HepG2 (cell line): ENCODE measurements around the gene ACTN3. TPM values are rescaled to one million over a fixed set of nuclear protein-coding genes. Genes with fewer than 3 reads are reported as not detected.

ENCODE experiments used
- ADNP ChIP-seq: sonication (generic); formaldehyde crosslinking; IDR thresholded peaks from 2 replicates; pipeline ENCODE4 v1.4.0; 2020; ENCODE audit warnings: missing genetic modification reagents
- BATF2 ChIP-seq: sonication (generic); formaldehyde crosslinking; IDR thresholded peaks from 2 replicates; pipeline ENCODE4 v1.8.0; 2022; ENCODE audit warnings: mild to moderate bottlenecking, missing genetic modification reagents, moderate library complexity
- BORCS8-MEF2B ChIP-seq: sonication (generic); formaldehyde crosslinking; IDR thresholded peaks from 2 replicates; pipeline ENCODE4 v1.8.0; 2022; ENCODE audit warnings: mild to moderate bottlenecking, missing genetic modification reagents
- CBX5 ChIP-seq: sonication (generic); formaldehyde crosslinking; IDR thresholded peaks from 2 replicates; pipeline ENCODE4 v1.4.0; 2020; ENCODE audit warnings: missing genetic modification reagents, borderline replicate concordance
- ETV6 ChIP-seq: sonication (generic); formaldehyde crosslinking; conservative IDR thresholded peaks from 2 replicates; pipeline ENCODE4 v1.4.0; 2020; ENCODE audit warnings: missing genetic modification reagents
- GTF2F1 ChIP-seq: fragments of 150-350 bp; IDR thresholded peaks from 2 replicates; pipeline ENCODE4 v1.6.1; 2014; ENCODE audit warnings: low read length
- HNF1B ChIP-seq: sonication (generic); formaldehyde crosslinking; IDR thresholded peaks from 2 replicates; pipeline ENCODE4 v1.5.1; 2020; ENCODE audit warnings: mild to moderate bottlenecking, moderate library complexity, missing genetic modification reagents
- IRF2 ChIP-seq: IDR thresholded peaks from 2 replicates; pipeline ENCODE4 v1.6.1; 2018; ENCODE audit warnings: missing genetic modification reagents, missing compliant biosample characterization
- KDM3A ChIP-seq: IDR thresholded peaks from 2 replicates; pipeline ENCODE4 v1.6.1; 2018; ENCODE audit warnings: low read depth, missing compliant biosample characterization
- KDM5B ChIP-seq: sonication (generic); formaldehyde crosslinking; IDR thresholded peaks from 2 replicates; pipeline ENCODE4 v1.4.0; 2020; ENCODE audit warnings: missing genetic modification reagents, mild to moderate bottlenecking, borderline replicate concordance
- KMT2A ChIP-seq: sonication (generic); formaldehyde crosslinking; IDR thresholded peaks from 2 replicates; pipeline ENCODE4 v1.4.0; 2020; ENCODE audit warnings: missing genetic modification reagents
- MEF2D ChIP-seq: sonication (generic); formaldehyde crosslinking; IDR thresholded peaks from 2 replicates; pipeline ENCODE4 v1.5.1; 2020; ENCODE audit warnings: mild to moderate bottlenecking, missing genetic modification reagents
- MEIS2 ChIP-seq: sonication (generic); formaldehyde crosslinking; IDR thresholded peaks from 2 replicates; pipeline ENCODE4 v1.9.0; 2021; ENCODE audit warnings: mild to moderate bottlenecking, missing genetic modification reagents
- RARA ChIP-seq: IDR thresholded peaks from 2 replicates; pipeline ENCODE4 v1.6.1; 2016; ENCODE audit warnings: missing genetic modification reagents, missing compliant biosample characterization
- REXO4 ChIP-seq: sonication (generic); formaldehyde crosslinking; IDR thresholded peaks from 2 replicates; pipeline ENCODE4 v1.8.0; 2022; ENCODE audit warnings: missing genetic modification reagents, mild to moderate bottlenecking, borderline replicate concordance
- SETDB1 ChIP-seq: sonication (generic); formaldehyde crosslinking; IDR thresholded peaks from 2 replicates; pipeline ENCODE4 v1.5.1; 2020; ENCODE audit warnings: missing genetic modification reagents, mild to moderate bottlenecking, borderline replicate concordance
- SNAPC4 ChIP-seq: sonication (generic); formaldehyde crosslinking; IDR thresholded peaks from 2 replicates; pipeline ENCODE4 v1.4.0; 2020; ENCODE audit warnings: mild to moderate bottlenecking, missing genetic modification reagents
- SRSF1 ChIP-seq: fragments of 200-400 bp; formaldehyde crosslinking; optimal IDR thresholded peaks from 2 replicates; pipeline ENCODE3; 2017; ENCODE audit warnings: mild to moderate bottlenecking, low read depth, low read length, moderate library complexity
- ZFP90 ChIP-seq: sonication (generic); formaldehyde crosslinking; IDR thresholded peaks from 2 replicates; pipeline ENCODE4 v1.8.0; 2022; ENCODE audit warnings: missing genetic modification reagents, mild to moderate bottlenecking, inconsistent platforms, borderline replicate concordance
- ZKSCAN8 ChIP-seq: IDR thresholded peaks from 2 replicates; pipeline ENCODE4 v1.6.1; 2016; ENCODE audit warnings: borderline replicate concordance, missing genetic modification reagents, missing compliant biosample characterization
- ZNF556 ChIP-seq: sonication (generic); formaldehyde crosslinking; IDR thresholded peaks from 2 replicates; pipeline ENCODE4 v1.4.0; 2020; ENCODE audit warnings: mild to moderate bottlenecking, missing genetic modification reagents, borderline replicate concordance
- polyA plus RNA-seq, 8 experiments: library from polyadenylated mRNA; depleted of rRNA in 3 of 8; stranded (reverse) in 7 of 8; unstranded in 1 of 8; fragments of >200 nt; fragmentation: Illumina TruSeq in 4 of 8; extraction: Trizol in 4 of 8; gene quantifications; 2 replicates each; pipeline versions ENCODE4 v1.2.1 to v1.2.3, GENCODE V29; 2011 to 2016; ENCODE audit warnings: low read depth in 4 of 8, missing spikeins in 1 of 8, mixed read lengths in 1 of 8; ENCODE audit not compliant: insufficient read depth in 1 of 8
- total RNA-seq, 5 experiments: library from RNA; depleted of rRNA; stranded (reverse); fragments of >200 nt; fragmentation: Illumina TruSeq; extraction: Trizol; gene quantifications; 2 replicates each; pipeline ENCODE4 v1.2.3, GENCODE V29; 2016; ENCODE audit warnings: low read depth in 1 of 5

Gene ACTN3
- total and polyA plus RNA-seq, 2 of the 13 experiments (the other 11 are each of a cell fraction or from before 2014, with no cell fraction given): 0.04 to 0.09 TPM

- TF ChIP-seq SNAPC4 (CRISPR knock-in tag) (no peak), ZKSCAN8 (CRISPR knock-in tag) (peak; percentile 65; the same call in 1 of the 2 replicates), SETDB1 (CRISPR knock-in tag) (no peak), IRF2 (CRISPR knock-in tag) (peak; percentile 75), ETV6 (CRISPR knock-in tag) (no peak; the same call in 1 of the 2 replicates), CBX5 (CRISPR knock-in tag) (peak; percentile 41; the same call in 1 of the 2 replicates), BORCS8-MEF2B (CRISPR knock-in tag) (peak; percentile 94), ADNP (peak; percentile 65; the same call in 1 of the 2 replicates), MEF2D (CRISPR knock-in tag) (peak; percentile 82), KDM5B (CRISPR knock-in tag) (peak; percentile 60; the same call in 1 of the 2 replicates), HNF1B (CRISPR knock-in tag) (peak; percentile 91), BATF2 (CRISPR knock-in tag) (no peak), SRSF1 (no peak), RARA (CRISPR knock-in tag) (peak; percentile 32; the same call in 1 of the 2 replicates), MEIS2 (CRISPR knock-in tag) (peak; percentile 74), REXO4 (no peak), KMT2A (CRISPR knock-in tag) (peak; percentile 89), ZFP90 (CRISPR knock-in tag) (peak; percentile 49; the same call in 1 of the 2 replicates), KDM3A (CRISPR knock-in tag) (peak; percentile 45; the same call in 1 of the 2 replicates), ZNF556 (CRISPR knock-in tag) (peak; percentile 77; the same call in 1 of the 2 replicates), GTF2F1 (no peak)
Measured at GRCh38 chr11:66592457-66593302, 46.0 kb downstream of the ACTN3 start, which contains the start of the genes CCDC87 and CCS (continued).
